HepG2 (cell line): Measurements from ENCODE around the gene CFAP100. TPM values are rescaled to one million over a fixed set of nuclear protein-coding genes. Genes with fewer than 3 reads are reported as not detected.

Experiments
- ATAC-seq: fragments of 200-7000 bp; cut with Tn5 transposase; 3 replicates; pipeline ENCODE4 v1.9.1; 2020; ENCODE audit warnings: mild to moderate bottlenecking, moderate library complexity
- BruUV-seq: library from RNA; stranded (reverse); fragments of 400-500 nt; replicated peaks from 2 replicates; lab custom pipeline; 2021; lab: Mats Ljungman, UMichigan
- CTCF ChIA-PET: fragments of 300-600 bp; formaldehyde crosslinking; extraction: SDS; loops from one replicate; lab custom pipeline; 2021; ENCODE audit warnings: low total read pairs, inconsistent platforms, low intra/inter-chr PET ratio; lab: Yijun Ruan, JAX
- POLR2A ChIA-PET: fragments of 350-600 bp; sonication (Branson Sonifier 250); formaldehyde crosslinking; loops from one replicate; lab custom pipeline; 2020; ENCODE audit warnings: antibody characterized with exemption, inconsistent platforms; lab: Yijun Ruan, JAX
- DNase-seq: peaks from one replicate; pipeline ENCODE4 v3.0.0-alpha.2; 2015; ENCODE audit warnings: low spot score
- FAIRE-seq: peaks from 3 replicates; lab custom pipeline; 2011; peaks lifted over from hg19 to GRCh38; lab: Jason Lieb, UNC
- H2AFZ ChIP-seq: one replicate; pipeline ENCODE4 v1.6.1; 2011; ENCODE audit warnings: low read length, inconsistent platforms
- H3K27ac ChIP-seq: fragments of 300-600 bp; 3 replicates; pipeline ENCODE4 v1.8.0; 2011; ENCODE audit warnings: mixed run types, mild to moderate bottlenecking, mixed read lengths, low read length, inconsistent platforms; ENCODE audit not compliant: insufficient read depth; ENCODE audit errors: extremely low read length
- H3K27me3 ChIP-seq, 2 experiments: fragments of 200-600 bp in 1 of 2; 2 replicates in 1 of 2; 3 replicates in 1 of 2; pipeline versions ENCODE4 v1.6.0 to v1.8.0; 2011; ENCODE audit warnings: low read length in 2 of 2, mild to moderate bottlenecking in 2 of 2, moderate library complexity in 2 of 2, inconsistent platforms in 1 of 2; ENCODE audit not compliant: insufficient read depth in 2 of 2, control insufficient read depth in 1 of 2
- H3K36me3 ChIP-seq, 2 experiments: fragments of 200-600 bp in 1 of 2; replicated peaks in 1 of 2; 2 replicates in 1 of 2; 3 replicates in 1 of 2; pipeline versions ENCODE4 v1.5.1 to v1.8.0; 2011; ENCODE audit warnings: low read length in 2 of 2, inconsistent platforms in 1 of 2; ENCODE audit not compliant: insufficient read depth in 2 of 2, control insufficient read depth in 1 of 2
- H3K4me1 ChIP-seq: 2 replicates; pipeline ENCODE4 v1.5.1; 2012; ENCODE audit warnings: low read length, inconsistent platforms; ENCODE audit not compliant: insufficient read depth
- H3K4me2 ChIP-seq: 2 replicates; pipeline ENCODE4 v1.6.0; 2011; ENCODE audit warnings: low read depth, low read length, inconsistent platforms
- H3K4me3 ChIP-seq, 3 experiments: fragments of 200-600 bp in 1 of 3; sonication (generic), shearing (Covaris generic) in 1 of 3; replicated peaks in 1 of 3; 2 replicates each; pipeline ENCODE4 v1.5.1; 2011 to 2016; ENCODE audit warnings: low read length in 3 of 3, inconsistent platforms in 2 of 3, low read depth in 2 of 3, mild to moderate bottlenecking in 2 of 3, control low read depth in 1 of 3, mixed read lengths in 1 of 3; ENCODE audit not compliant: insufficient read depth in 1 of 3
- H3K79me2 ChIP-seq: one replicate; pipeline ENCODE4 v1.6.1; 2011; ENCODE audit warnings: low read length, inconsistent platforms; ENCODE audit not compliant: insufficient read depth
- H3K9ac ChIP-seq: 2 replicates; pipeline ENCODE4 v1.6.0; 2011; ENCODE audit warnings: mild to moderate bottlenecking, low read depth, low read length, inconsistent platforms; ENCODE audit not compliant: insufficient read depth
- H3K9me3 ChIP-seq: 2 replicates; pipeline ENCODE4 v1.5.1; 2012; ENCODE audit warnings: mild to moderate bottlenecking, low read length
- H4K20me1 ChIP-seq: 2 replicates; pipeline ENCODE4 v1.6.0; 2011; ENCODE audit warnings: inconsistent platforms, mild to moderate bottlenecking, low read length, moderate library complexity; ENCODE audit not compliant: insufficient read depth
- FOXP4 ChIP-seq: sonication (generic); formaldehyde crosslinking; IDR thresholded peaks from 2 replicates; pipeline ENCODE4 v1.4.0; 2020; ENCODE audit warnings: missing genetic modification reagents
- GLI4 ChIP-seq: sonication (generic); formaldehyde crosslinking; IDR thresholded peaks from 2 replicates; pipeline ENCODE4 v1.5.1; 2020; ENCODE audit warnings: missing genetic modification reagents, mild to moderate bottlenecking, moderate library complexity, borderline replicate concordance
- HHEX ChIP-seq: IDR thresholded peaks from 2 replicates; pipeline ENCODE4 v1.6.1; 2016; ENCODE audit warnings: control low read depth
- TCF12 ChIP-seq, 2 experiments: fragments of 450-650 bp in 1 of 2; sonication (generic) in 1 of 2; formaldehyde crosslinking in 1 of 2; IDR thresholded peaks; 2 replicates each; pipeline versions ENCODE4 v1.6.1 to v1.8.0; 2017 to 2022; ENCODE audit warnings: antibody characterized with exemption in 1 of 2, mild to moderate bottlenecking in 1 of 2, missing genetic modification reagents in 1 of 2, moderate library complexity in 1 of 2
- U2AF1 ChIP-seq: fragments of 200-400 bp; formaldehyde crosslinking; optimal IDR thresholded peaks from 2 replicates; pipeline ENCODE3; 2017; ENCODE audit warnings: mild to moderate bottlenecking, low read depth, low read length
- WIZ ChIP-seq: sonication (generic); formaldehyde crosslinking; IDR thresholded peaks from 2 replicates; pipeline ENCODE4 v1.5.1; 2020; ENCODE audit warnings: mild to moderate bottlenecking, missing genetic modification reagents
- ZNF629 ChIP-seq: sonication (generic); formaldehyde crosslinking; conservative IDR thresholded peaks from 2 replicates; pipeline ENCODE4 v1.5.0; 2020; ENCODE audit warnings: missing genetic modification reagents
- ZSCAN29 ChIP-seq: sonication (generic); formaldehyde crosslinking; conservative IDR thresholded peaks from 2 replicates; pipeline ENCODE4 v1.4.0; 2020; ENCODE audit warnings: mild to moderate bottlenecking, missing genetic modification reagents
- WGBS: methylation state at CpG from one replicate; pipeline ENCODE4 v1.1.6; 2017; ENCODE audit warnings: low lambda C conversion rate; 5-methylcytosine and 5-hydroxymethylcytosine counted together
- in situ Hi-C: cut with HindIII; loops from 2 replicates; pipeline ENCODE4 v1.10.0; 2017; ENCODE audit warnings: low pct_unique_long_range_greater_than_20kb; ENCODE audit not compliant: extremely low pct_ligation_motif_present
- intact Hi-C: fragments of 100-400 bp; cut with micrococcal nuclease; formaldehyde crosslinking; loops from one replicate; pipeline ENCODE4 v1.10.0; 2022; ENCODE audit not compliant: unreplicated experiment
- polyA plus RNA-seq, 8 experiments: library from polyadenylated mRNA; depleted of rRNA in 3 of 8; stranded (reverse) in 7 of 8; unstranded in 1 of 8; fragments of >200 nt; fragmentation: Illumina TruSeq in 4 of 8; extraction: Trizol in 4 of 8; gene quantifications; 2 replicates each; pipeline versions ENCODE4 v1.2.1 to v1.2.3, GENCODE V29; 2011 to 2016; ENCODE audit warnings: low read depth in 4 of 8, missing spikeins in 1 of 8, mixed read lengths in 1 of 8; ENCODE audit not compliant: insufficient read depth in 1 of 8
- total RNA-seq, 5 experiments: library from RNA; depleted of rRNA; stranded (reverse); fragments of >200 nt; fragmentation: Illumina TruSeq; extraction: Trizol; gene quantifications; 2 replicates each; pipeline ENCODE4 v1.2.3, GENCODE V29; 2016; ENCODE audit warnings: low read depth in 1 of 5

CFAP100 gene
- total and polyA plus RNA-seq, 2 of the 13 experiments (the other 11 are each of a cell fraction or from before 2014, with no cell fraction given), result 0.32 TPM; not detected in 1

DNA sequence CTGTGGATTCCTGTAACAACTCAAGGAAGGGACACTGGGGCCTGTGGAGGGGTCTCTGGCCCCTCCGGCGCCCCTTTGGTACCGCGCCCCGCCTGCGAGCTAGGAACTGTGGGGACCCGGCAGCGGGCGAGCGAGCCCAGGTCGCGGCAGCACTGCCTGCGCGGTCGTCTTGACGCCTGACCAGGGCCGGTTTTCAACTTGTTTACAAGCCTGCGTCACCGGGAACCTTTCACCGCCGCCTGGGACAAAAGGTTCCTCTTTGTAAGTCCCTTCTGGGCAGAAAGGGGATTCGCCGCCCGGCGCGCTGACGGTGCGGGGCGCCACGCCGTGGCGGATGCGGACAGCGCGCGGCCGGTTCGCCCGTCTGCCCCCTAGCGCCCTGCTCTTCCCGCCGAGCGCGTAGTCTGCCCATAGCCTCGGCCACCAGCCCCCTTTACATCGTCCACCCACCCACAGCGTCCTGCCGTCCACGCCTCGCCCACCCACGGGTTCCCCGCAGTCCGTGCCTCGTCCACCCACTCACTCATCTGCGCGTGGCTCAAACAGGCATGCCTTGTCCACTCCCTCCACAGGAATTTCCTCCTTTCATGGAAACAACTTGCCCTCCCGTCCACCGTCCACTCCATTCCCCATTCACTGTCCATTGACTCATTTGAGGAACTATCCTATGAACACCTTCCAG lies 5.5 kb upstream of the CFAP100 start (continued):
- no peak for TF ChIP-seq GLI4
- TF ChIP-seq ZNF629 (CRISPR knock-in tag), result peak; percentile 46; the same call in 1 of the 2 replicates
- no peak for TF ChIP-seq U2AF1
- TF ChIP-seq TCF12 (IDR thresholded peaks at IDR 0.05), result no peak
- TF ChIP-seq TCF12 (CRISPR knock-in tag; IDR thresholded peaks at IDR 0.05), result no peak
- TF ChIP-seq HHEX (CRISPR knock-in tag), result no peak
- peak; percentile 90 for TF ChIP-seq ZSCAN29 (CRISPR knock-in tag)
- TF ChIP-seq WIZ (CRISPR knock-in tag), result peak; percentile 18; the same call in 1 of the 2 replicates

- Histone ChIP-seq H3K9me3 (no peaks in the 10 kb centered on the region), H4K20me1 (no peaks in the 10 kb centered on the region), H3K4me3 (peak overlapping the region in 2 of 3 experiments; percentile 18 to 61; a peak in 2 of 6 replicates), H2AFZ (peak overlapping the region; percentile 80), H3K79me2 (no peaks in the 10 kb centered on the region), H3K9ac (peak overlapping the region; percentile 42; the same call in 1 of the 2 replicates), H3K27ac (no peak overlapping the region), H3K4me1 (peaks cover 13% of the 10 kb centered on the region), H3K36me3 (no peaks in the 10 kb centered on the region), H3K4me2 (peak overlapping the region; percentile 93), H3K27me3 (peaks cover 0 to 11% of the 10 kb centered on the region in 2 experiments; a peak in 1 of 5 replicates)
- intact Hi-C loops (loop anchor here (1.0 kb wide), 2 partner anchors 130 to 255 kb away; no protein-coding TSS in a partner anchor), in situ Hi-C loops (loop anchor here (5.0 kb wide), 1 partner anchor 142 kb away; no protein-coding TSS in a partner anchor)
- no peak for ATAC-seq
- ChIA-PET CTCF (interaction anchor here (1.0 to 2.9 kb wide), 12 partner anchors 18 to 256 kb away, joined by 3 to 54 read pairs (median 6); partner anchors contain the start of gene KLF15), POLR2A (no interaction called here)
- DNase-seq, result no peak
- no peak for TF ChIP-seq FOXP4
- 47% methylated on average over 17 of the region's 17 CpGs for WGBS
- BruUV-seq, result no TSS peak
- no peak for FAIRE-seq
Measured at GRCh38 chr3:126389794-126390146, 4.9 kb upstream of the CFAP100 start.
